Heart left ventricle (tissue), 13 donors: Measurements from ENCODE around the gene IKZF4.

Experiments
- CTCF ChIP-seq, 12 donors: fragments of 200-600 bp; sonication (generic) in 4 of 12; IDR thresholded peaks; one replicate each; pipeline versions ENCODE4 v1.5.0 to v1.8.0; 2018 to 2022; ENCODE audit warnings: antibody characterized with exemption in 12 of 12, mild to moderate bottlenecking in 5 of 12
- POLR2A ChIP-seq, 2 donors: fragments of 450-650 bp; IDR thresholded peaks; one replicate each; pipeline ENCODE4 v1.6.1; 2017; ENCODE audit warnings: antibody characterized with exemption in 2 of 2, mild to moderate bottlenecking in 2 of 2, moderate library complexity in 2 of 2
- donor health status: ischemic (EF 13 %, LVEDD 7.1; RV severe dilation, severe dysfunction).
- donor health status: DM: no; HTN: yes; CAD: no.
- donor health status: DM: no; HTN: no; CAD: no.
- donor health status: ischemic (EF 25% LVEDD 6.9; RV normal size, moderate dysfunction).
- donor health status: ischemic (EF 25% LVEDD 5.7; RV mildly dilated, moderate dysfunction).
- donor health status: ischemic (EF 35%, LVEDD 5.7; RV mildly dilated, moderate dysfunction).
- donor health status: nonischemic (EF 11% LVEDD 7.7; RV severe dilation, severe dysfunction).
- donor health status: DM: yes; HTN: yes; CAD: no.
- donor health status: PGD.
- donor health status: ischemic (EF 29% LVEDD 5.4; RV normal size, mild dysfunction).
- donor health status: nonischemic (EF 23%, LVEDD 6.1; RV moderate dilation, normal function).

GRCh38 chr12:55972456-55972855 is 48.4 kb upstream of the IKZF4 start:
- TF ChIP-seq POLR2A (IDR thresholded peaks at IDR 0.05) (no peak), CTCF (IDR thresholded peaks at IDR 0.05) (no peak)
